NK-92 (cell line): Measurements from ENCODE around the gene COL4A1.

Source experiments
- DNase-seq: peaks from one replicate; lab custom pipeline; 2025; ENCODE audit not compliant: unreplicated experiment; lab: John Stamatoyannopoulos, UW

The COL4A1 gene

GRCh38 chr13:110173247-110173818 is 133.6 kb downstream of the COL4A1 start:
- no peak for DNase-seq

DNA sequence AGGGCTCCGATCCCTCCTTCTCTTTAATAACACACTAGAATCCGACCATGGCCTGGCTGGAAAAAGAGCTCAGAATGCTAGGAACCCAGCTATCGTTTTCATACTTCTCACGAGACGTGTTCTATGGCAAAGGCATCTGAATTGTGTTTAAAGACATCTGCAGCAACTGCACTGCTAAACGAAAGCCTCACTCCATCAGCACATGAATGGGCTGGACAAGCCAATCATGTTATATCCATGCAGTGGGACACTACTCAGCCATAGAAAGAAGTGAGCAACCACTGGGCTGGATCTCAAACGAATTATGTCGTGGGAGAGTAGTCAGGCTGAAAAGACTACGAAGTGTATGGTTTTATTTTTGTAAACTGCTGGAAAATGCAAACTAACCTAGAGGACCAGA is 136.1 kb downstream of the COL4A1 start:
- DNase-seq = no peak

DNA sequence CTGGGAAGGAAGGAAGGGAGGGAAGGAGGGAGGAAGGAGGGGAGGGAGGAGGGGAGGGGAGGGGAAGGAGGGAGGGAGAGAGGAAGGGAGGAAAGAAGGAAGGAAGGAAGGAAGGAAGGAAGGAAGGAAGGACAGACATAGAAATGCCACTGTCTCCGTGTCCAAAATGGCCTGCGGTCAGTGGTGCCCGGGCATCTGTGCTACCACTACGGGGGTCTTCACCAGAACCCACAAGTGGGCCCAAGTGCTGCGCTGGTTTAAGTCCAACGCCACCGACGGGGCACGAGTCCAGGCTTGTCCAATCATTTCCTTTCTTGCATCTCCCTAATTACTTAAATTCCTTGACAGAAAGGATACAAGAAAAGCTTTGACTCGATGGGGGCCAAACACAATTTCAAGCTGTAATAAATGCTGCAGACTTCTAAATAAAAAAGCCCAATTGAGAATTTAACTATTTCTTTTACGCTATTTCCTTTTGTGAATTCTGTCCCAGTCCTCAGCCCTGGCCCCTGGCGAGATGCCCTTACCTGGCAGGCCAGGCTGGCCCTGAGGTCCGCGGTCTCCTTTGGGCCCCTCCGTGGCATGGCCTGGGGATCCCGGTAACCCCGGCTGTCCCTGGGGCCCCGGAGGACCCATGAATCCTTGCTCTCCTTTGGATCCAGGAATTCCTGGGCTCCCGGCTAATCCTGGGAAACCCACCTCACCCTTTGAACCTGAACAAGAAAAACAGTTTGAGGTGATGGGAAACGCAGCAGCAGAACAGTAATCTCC is 136.8 kb downstream of the COL4A1 start:
- no peak for DNase-seq

- no peak for DNase-seq
These were observed 137.7 kb downstream of the COL4A1 start for GRCh38 chr13:110168999-110169933.

DNA sequence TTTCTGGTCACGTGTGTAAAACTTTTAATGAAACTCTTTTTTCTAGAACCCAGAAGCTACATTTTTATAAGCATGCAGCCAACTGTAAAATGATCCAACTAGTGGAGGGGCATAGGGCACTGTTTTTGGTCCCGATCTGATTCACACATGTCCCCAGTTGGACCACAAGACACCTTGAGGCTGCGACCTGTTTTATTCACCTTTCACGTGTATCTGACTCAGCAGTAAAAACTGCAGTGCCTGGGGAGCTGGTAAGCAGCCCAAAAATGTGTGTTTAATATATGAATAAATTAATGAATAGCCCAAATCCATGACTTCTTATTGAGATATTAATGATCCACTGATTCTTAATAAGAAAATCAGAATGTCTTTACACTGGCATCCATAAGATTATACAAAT is 140.4 kb downstream of the COL4A1 start:
- no peak for DNase-seq

GRCh38 chr13:110164706-110165105 is 142.3 kb downstream of the COL4A1 start:
- DNase-seq = no peak

GRCh38 chr13:110162866-110163658 is 143.9 kb downstream of the COL4A1 start:
- no peak for DNase-seq

DNA sequence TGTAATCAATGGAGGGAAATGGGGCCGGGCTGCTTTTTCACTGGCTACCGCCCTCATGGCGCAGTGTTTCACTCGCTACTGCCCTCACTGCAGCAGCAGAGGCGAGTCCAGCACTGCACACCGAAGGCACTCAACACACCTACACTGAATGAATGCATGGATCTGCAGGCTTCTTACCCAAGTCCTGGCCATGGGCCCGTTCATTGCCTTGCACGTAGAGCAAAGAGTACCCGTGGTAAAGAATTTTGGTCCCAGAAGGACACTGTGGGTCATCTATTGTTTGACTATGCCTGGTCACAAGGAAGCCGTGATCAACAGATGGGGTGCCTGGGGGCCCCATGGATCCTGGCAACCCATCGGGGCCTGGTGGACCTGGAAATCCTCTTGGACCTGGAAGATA is 144.9 kb downstream of the COL4A1 start:
- DNase-seq = no peak

DNA sequence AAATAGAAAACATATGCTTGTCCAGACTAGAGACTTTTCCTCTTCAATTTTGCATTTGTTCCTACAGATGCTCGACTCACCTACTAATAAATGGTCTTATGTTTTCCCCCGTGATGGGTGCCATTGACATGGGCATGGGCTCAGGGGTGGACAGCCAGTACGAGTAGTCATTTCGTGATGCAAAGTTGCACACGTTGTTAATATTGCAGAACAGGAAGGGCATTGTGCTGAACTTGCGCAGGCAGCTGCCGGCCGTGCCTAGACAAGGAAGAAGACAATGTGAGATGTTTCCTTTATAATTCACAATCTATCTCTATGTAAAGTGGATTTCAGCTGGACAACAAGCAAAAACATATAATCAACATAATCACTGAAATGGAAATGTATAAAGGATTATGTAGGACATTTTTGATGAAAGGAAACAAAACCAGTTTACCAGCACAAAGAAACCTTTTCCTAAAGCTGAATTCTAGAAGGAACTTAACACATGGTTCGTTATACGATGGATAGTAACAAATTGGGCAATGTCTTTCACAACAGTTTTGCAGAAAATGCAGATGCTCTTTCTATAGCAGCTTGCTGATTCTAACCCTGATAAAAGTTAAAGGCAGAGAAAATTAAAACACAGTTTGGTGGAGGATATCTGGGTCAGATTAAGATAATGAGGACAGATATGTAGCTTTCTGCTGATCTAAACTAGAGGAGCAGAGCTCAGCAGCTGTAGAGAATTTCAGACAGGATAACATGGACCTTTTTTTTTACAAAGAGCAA is 145.7 kb downstream of the COL4A1 start:
- DNase-seq = no peak

DNA sequence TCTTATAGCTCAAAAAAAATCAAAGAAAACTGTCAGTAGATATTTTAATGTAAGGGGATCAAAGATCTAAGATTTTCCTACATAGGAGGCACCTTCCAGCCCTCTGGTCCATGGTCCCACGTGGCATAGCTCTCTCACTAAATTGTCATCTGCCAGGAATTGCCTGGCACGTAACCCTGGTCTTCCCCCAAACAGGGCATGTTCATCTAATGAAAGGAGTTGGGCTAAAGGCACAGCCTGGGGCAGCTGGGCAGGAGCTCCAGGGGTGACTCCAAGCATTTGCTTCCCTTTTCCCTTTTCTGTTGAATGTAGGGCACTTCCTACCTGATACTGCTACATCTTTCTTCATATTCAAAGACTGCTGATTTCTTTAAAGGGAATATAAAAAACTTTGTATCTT is 148.7 kb downstream of the COL4A1 start:
- DNase-seq = no peak

DNA sequence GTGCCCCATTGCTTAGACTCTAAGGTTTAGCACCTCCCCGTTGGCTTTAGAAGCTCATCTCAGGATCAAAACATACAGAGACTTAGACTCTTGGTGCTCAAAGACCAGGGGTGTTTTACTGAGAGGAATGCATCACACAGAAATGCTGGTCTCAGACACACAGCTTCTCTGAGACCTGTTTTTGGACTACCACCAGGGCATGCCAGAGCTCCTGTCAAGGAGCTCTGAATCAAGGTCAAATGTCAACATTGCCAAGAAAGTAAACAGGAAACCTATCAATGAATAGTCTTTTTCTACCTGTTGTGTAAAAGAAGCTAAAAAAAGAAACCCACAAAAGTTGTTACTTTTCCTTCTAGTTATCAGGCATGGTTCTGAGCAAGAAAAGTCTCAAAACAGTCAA is 149.2 kb downstream of the COL4A1 start:
- DNase-seq = no peak

DNA sequence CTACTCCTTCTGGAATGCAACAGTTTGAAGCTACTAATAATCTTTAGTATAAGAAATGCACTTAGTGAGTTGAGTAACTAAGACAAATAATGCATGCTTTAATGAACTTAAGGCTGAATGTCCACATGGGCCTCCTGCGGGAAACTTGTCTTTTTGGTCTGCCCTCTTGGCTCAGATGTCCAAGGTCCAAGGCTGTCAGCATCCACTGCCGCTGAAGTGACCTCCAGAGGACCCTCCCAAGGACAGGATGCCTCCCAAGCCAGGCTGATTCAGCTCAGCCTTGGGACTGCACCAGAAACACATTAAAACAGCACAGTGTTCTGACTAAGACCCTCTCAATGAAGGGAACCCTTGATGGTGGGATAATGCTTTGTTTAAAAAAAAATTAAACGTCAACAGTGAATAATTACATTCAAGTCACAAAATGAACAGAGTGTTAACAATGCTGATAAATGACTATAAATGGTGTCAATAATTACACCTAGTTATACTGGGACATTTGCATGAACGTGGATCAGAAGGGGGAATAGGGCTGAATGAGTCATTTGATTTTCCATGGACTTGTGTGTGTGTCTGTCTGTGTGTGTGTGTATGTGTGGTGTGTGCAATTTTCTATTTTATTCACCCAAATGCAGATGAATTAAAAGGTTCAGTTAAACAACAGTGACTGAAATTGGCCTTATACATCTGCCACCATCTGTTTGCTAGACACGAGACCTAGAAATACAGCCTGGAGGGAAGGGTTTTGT is 150.5 kb downstream of the COL4A1 start:
- DNase-seq = no peak

DNA sequence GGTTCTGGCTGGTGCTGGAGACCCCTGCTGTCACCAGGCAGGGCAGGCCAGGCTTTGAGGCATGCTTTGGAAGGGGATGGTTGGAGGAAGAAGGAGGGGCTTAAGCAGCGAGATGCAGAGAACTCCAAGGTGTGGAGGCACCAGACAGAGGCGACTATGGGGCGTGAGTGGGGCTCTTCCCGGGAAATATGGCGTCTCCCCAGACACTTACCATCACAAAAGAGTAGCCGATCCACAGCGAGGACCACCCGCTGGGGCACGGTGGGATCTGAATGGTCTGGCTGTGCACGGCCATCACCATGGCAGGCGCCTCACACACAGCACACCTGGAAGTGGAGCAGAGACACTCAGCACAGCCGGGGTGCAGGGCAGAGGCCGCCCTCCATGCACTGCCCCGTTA is 151.9 kb downstream of the COL4A1 start:
- no peak for DNase-seq

GRCh38 chr13:110154410-110154933 is 152.5 kb downstream of the COL4A1 start:
- DNase-seq = no peak

GRCh38 chr13:110152351-110152750 is 154.6 kb downstream of the COL4A1 start:
- no peak for DNase-seq

- DNase-seq = no peak
These were observed 155.5 kb downstream of the COL4A1 start for GRCh38 chr13:110151462-110151861.

DNA sequence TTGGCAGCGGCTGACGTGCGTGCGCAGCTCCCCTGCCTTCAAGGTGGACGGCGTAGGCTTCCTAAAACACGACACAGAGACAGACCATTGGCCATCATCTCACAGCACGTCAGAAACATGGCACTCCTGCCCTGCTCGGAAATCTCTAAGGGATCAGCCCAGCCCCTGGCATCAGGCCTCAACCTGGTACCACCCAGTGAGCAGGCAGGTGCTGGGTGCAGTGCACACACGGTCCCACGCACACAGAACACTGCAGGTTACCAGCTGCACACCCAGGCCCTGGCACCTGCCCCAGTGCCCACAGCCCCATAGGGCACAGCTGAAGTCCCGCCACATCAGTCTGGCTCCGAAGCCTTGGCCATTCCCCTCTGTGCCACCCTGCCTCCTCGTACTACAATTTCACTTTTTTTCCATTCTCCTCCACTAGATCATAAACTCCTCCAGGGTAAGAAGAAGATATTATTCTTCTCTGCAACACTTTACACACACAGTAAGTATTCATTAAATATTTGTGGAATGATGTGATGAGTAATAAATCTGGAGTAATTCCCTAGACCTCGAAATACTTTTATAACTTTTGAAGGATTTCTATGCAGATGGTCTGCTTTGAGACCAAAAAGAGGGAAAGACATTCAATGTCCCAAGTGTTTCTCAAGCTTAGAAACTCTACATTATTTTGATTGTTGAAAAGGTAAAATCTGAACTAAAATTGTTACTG is 156.4 kb downstream of the COL4A1 start:
- no peak for DNase-seq

DNA sequence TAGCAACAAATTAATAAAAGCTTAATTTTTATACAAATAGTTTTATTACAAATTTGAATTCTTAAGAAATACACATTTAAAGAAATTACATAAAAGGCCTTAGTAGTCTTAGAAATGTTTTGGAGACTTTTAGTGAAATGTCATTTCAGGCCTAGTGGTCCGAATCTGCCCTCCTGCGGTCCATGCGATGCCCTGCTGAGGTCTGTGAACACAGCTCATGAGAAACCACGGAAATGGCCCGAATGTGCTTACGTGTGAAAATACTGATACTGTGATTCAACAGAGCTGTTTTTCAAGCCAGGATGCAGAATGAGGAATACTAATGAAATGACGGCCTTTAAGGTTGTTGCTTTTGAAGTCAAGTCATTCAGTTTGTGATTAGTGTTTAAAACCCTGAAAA is 157.9 kb downstream of the COL4A1 start:
- no peak for DNase-seq

- no peak for DNase-seq
These were observed 166.9 kb downstream of the COL4A1 start for GRCh38 chr13:110140099-110140498.
